ENCODE data around the gene RAB31.

- TF ChIP-seq POLR2A (IDR thresholded peaks at IDR 0.05), result no peak
- no peak for TF ChIP-seq CTCF (IDR thresholded peaks at IDR 0.05)
These were observed 43.4 kb downstream of the RAB31 start for GRCh38 chr18:9751371-9752031.
